ENCODE data around the gene HDGFL2. TPM values are rescaled to one million over a fixed set of nuclear protein-coding genes. Genes with fewer than 3 reads are reported as not detected.

The HDGFL2 gene
- total RNA-seq, 1 donor from 2014 or later = 43.8 TPM

DNA sequence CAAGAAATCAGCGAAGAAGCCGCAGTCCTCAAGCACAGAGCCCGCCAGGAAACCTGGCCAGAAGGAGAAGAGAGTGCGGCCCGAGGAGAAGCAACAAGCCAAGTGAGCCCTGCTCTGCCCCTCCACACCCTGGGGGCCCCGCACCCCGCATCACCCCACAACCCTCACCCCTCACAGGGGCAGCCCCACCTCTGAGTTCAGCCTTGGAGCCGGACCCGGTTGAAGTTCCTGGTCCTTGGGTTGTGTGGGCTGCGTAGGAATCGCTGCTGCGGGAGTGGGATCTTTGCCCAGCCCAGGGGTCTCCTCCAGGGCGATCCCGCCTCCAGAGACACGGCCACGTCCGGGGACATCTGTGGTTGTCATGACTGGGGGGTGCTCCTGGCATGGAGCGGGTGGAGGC is 24.2 kb downstream of the HDGFL2 start:
- DNase-seq (ENCODE audit: low read depth) = no peak

DNA sequence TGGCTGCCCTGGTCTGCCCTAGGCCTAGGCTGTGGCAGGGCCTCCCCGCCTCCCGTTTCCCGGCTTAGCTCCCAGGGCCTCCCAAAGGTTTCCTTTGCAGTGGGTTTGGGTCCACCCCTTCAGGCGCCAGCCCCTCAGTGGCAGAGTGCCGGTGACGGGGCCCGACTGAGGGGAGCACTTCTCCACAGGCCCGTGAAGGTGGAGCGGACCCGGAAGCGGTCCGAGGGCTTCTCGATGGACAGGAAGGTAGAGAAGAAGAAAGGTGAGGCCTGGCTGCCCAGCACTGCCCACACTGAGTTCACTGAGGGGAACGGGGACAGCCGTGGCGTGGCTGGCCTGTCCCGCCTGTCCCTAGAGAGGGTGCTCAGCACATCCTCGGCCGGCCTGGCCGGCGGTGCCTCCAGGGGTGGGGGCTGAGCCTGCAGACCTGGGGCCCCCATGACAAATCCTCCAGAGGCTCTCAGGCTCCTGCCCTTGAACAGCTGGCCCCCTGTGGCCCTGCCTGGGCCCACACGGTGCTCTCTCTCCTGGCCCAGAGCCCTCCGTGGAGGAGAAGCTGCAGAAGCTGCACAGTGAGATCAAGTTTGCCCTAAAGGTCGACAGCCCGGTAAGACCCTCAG is 25.8 kb downstream of the HDGFL2 start:
- no peak for DNase-seq (ENCODE audit: low read depth)

DNA sequence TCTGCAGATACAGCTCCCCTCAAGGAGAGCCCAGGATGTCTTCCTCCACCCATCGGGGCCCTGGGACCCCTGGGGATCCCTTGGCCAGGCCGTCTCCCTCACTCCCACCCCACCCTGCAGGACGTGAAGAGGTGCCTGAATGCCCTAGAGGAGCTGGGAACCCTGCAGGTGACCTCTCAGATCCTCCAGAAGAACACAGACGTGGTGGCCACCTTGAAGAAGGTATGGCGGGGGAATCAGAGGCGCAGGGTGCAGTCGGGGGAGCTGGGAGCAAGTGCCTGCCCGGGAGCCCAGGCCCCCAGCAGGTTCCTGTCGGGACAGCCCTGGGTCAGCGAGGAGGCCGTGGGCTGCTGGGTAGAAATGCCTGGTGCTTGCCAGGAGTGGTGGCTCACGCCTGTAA is 26.6 kb downstream of the HDGFL2 start:
- no peak for DNase-seq (ENCODE audit: low read depth)

DNA sequence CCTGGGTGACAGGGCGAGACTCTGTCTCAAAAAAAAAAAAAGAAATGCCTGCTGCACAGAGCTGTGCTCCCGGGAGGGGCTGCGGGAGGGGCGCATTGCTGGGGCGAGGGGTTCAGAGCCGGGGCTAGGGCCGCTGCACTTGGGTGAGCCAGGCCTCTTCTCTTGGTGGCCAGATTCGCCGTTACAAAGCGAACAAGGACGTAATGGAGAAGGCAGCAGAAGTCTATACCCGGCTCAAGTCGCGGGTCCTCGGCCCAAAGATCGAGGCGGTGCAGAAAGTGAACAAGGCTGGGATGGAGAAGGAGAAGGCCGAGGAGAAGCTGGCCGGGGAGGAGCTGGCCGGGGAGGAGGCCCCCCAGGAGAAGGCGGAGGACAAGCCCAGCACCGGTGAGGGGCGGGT is 27.2 kb downstream of the HDGFL2 start:
- no peak for DNase-seq (ENCODE audit: low read depth)

DNA sequence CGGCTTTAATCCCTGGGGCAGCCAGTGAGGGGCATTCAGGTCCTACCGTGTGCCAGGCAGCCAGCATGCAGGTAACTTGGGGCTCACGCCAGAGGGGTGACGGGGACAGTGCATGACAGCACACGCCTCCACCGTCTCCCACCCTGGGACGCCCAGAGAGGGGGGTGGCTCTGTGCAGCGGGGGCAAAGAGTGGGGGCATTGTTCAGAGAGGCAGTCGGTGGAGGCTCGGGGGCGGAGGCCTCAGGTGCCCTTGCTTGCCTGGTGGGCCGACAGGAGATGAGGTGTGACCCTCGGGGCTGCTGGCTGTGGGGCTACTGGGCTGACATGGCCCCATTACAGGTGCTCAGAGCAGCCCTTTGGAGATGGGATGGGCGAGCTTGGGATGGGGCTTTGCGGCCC is 27.8 kb downstream of the HDGFL2 start:
- DNase-seq (ENCODE audit: low read depth) = no peak

DNA sequence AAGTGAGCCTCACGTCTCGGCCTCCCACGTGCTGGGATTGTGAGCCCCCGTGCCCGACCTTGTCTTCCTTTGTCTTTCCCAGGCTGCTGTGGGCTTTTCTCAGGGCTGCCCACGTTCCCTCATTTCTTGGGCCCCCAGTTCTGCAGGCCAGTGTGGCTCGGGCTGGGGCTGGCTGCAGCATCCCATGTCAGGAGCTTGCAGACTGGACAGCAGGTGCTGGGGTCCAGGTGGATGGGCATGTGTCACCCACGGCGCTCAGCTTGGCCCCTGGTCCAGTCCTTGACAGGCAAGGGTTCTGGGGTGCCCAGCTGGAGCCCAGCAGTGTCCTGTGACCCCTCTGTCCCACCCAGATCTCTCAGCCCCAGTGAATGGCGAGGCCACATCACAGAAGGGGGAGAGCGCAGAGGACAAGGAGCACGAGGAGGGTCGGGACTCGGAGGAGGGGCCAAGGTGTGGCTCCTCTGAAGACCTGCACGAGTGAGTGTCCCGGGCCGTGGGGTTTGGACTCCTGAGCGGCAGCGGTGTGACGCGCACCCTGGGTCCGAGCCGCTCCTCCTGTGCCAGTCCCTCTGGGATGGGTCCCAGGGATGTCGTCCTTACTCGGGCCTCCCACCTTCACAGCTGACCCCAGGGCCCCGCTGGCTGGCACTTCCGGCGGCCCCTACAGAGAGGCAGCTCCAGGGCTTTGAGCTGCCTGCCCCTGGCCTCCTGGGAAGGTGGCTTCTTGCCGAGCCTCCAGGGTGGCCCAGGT is 28.9 kb downstream of the HDGFL2 start:
- no peak for DNase-seq (ENCODE audit: low read depth)

DNA sequence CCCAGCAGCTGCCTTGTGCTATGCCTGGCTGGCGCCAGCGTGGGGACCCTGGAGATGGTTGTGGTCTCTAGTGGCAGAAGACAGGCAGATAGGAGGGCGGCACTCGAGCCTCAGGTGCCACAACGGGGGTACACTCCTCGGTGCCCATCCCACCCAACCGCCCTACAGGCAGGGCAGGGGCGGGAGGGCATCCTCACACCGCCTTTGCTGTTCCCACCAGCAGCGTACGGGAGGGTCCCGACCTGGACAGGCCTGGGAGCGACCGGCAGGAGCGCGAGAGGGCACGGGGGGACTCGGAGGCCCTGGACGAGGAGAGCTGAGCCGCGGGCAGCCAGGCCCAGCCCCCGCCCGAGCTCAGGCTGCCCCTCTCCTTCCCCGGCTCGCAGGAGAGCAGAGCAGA is 29.6 kb downstream of the HDGFL2 start:
- no peak for DNase-seq (ENCODE audit: low read depth)

DNA sequence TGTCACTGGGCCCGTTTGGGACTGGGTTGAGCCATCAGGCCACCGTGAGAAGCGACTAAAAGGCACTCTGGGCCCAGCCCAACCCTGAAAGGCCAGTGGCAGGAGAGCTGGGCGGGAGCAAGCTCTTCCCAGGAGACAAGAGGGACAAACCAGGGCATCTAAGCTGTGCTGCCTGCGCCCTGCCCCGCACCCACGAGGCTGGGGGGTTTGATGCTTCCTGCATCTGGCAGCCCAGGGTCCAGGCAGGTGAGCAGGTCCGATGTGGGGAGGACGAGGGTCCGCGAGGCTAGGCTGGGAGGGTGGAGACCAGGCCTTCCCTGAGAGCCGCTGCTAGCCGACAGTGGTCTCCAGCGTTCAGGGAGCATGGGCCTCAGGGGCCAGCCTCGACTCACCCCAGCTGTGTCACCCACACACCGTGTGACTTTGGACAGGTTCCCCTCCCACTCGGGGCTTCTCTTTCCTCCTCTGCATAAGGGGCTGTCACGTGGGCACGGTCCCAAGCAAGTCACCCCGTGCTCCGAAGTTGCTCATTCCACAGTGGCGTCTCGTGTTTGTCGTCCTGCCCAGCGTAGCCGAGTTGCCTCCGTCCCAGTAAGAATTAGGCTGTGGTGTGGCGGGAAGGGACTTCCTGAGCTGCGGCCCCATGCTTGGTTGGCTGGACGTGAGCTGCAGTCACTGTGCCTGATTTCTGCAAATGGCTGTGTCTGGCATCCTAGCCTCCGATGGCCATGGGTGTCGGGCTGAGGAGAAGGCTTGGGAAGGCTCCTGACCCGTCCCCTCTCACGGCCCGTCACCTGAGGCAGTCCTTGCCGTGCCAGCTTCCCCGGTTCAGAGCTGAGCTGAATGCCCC is 30.4 kb downstream of the HDGFL2 start:
- DNase-seq (ENCODE audit: low read depth) = no peak

DNA sequence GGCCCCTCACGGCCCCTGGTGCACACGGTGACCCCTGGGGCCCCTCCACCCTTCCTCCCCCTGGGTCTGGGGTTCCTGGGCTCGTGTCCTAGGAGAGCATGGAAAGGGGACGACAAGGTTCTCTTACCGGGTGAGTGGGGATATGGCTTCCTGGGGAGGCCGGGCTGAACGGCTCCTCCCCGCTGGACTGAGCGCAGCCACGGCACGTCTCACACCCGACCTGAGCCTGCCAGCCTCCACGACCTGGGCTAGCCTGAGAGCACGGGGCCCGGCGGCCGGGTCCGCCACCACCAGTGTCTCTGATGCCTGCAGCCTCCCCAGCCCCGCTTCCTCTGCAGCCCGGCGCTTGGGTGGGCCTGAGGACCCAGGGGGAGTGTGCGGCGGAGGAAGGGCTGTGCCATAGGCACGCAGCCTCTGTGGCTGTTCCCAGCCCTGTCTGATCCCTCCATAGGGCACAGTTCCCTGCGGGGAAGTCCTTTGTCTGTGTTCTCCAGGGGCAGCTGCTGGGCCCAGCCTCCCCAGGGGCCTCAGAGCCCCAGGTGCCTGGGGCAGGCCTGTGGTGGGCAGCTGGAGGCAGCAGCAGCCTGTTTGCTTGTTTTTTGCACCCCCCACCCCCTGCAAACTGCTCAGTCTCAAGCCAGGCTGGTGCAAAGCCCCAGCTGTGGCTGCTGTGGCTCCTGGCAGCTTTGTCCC is 31.2 kb downstream of the HDGFL2 start:
- DNase-seq (ENCODE audit: low read depth) = peak; percentile 18

DNA sequence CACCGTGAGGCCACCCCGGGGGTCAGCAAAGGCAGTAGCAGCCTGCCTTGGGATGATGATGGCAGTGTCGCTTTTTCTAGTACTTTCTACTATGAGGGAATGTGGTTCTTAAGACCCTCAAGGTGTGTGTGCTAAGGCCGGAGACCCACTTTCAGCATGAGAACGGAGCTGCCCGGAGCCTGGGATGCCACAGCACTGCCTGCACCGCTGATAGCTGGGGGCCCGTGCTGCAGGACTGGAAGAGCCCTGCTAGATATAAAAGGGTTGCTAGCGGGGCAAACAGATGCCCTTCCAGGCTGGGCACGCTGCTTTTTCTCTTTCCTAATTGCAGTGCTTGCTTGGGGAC is 31.7 kb downstream of the HDGFL2 start:
- DNase-seq (ENCODE audit: low read depth) = no peak

DNA sequence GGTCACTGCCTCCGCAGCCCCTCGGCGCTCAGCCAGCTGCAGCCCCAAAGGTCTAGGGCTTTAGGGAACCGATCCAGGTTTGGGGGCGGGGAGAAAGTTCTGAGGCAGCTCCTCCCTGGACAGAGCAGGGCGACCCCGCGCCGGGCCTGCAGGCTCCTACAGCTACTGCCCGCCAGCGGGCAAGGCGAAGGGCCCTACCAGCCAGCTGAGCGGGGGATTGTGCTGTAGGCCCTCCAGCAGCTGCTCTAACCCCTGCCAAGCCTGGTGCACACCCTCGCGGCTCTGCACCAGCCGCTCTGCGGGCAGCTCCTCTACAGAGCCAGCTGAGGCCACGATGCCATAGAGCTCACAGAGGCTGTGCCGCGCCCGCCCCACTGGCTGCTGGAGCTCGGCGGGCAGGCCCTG is 32.2 kb downstream of the HDGFL2 start:
- peak; percentile 75 for DNase-seq (ENCODE audit: low read depth)

DNA sequence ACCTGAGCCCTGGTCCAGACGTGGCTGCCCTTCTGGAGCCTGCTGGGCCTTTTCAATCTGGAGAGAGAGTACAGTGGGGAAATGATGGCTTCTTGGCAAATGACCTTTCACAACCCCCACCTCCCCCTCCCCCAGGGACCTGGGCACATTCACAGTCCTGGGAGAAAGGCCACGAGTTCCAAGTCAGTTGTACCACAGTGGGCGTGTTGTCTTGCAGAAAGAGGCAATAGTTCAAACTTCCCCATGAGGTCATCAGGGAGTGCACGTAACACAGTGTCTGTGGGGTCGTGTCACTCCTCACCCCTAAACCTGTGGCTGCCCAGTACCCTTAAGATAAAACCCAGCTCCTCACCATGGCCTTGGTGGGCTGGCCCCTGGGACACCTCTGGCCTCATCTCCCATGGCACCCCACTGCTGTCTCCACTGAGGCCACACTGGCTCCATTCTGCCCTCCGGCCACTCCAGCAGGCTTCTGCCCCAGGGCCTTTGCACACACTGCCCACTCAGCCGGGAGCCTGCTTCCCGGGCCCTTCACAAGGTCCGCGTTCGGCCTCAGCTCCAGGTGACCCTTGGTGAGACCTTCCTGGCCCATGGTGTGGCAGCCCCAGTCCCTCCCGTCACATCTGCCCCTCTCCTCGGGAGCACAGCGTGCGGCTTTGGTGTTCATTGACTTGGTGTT is 32.9 kb downstream of the HDGFL2 start:
- DNase-seq (ENCODE audit: low read depth) = no peak

DNA sequence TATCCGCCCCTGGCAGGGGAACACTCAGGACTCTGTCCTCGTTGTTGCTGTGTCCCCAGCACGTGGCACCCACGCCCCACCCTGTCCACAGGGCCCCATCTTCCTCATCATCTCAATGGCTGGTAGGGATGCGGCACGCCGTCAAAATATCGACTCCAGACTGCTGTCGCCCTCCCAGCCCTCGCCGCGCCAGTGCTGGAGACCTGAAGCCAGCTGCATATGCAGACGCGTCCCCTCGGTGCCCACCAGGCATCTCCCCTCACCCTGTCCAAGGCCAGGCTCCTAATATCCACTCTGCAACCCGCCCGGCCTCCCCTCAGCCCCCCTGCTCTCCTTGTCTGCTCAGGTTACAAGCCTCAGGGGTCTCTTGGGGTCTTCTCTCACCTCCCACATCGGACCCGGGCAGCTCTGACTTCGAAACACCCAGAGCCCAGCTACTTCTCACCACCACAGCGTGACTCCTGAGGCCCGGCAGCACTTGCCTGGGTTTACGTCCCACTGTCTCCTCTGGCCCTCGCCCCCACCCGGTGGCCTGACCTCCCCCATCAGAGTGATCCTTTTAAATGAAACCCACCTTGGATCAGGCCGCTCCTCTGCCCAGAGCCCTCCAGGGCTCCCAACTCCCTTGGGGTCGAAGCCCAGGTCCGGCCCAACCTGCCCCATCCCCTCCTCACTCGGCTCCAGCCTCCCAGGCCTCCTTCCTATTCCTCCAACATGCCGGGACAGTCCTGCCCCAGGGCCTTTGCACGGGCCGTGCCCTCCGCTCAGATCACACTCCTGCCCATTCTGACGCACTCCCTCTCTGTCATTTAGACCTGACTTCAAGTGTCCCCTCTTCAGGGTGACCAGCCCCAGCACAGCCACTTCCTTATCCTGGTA is 33.7 kb downstream of the HDGFL2 start:
- no peak for DNase-seq (ENCODE audit: low read depth)

DNA sequence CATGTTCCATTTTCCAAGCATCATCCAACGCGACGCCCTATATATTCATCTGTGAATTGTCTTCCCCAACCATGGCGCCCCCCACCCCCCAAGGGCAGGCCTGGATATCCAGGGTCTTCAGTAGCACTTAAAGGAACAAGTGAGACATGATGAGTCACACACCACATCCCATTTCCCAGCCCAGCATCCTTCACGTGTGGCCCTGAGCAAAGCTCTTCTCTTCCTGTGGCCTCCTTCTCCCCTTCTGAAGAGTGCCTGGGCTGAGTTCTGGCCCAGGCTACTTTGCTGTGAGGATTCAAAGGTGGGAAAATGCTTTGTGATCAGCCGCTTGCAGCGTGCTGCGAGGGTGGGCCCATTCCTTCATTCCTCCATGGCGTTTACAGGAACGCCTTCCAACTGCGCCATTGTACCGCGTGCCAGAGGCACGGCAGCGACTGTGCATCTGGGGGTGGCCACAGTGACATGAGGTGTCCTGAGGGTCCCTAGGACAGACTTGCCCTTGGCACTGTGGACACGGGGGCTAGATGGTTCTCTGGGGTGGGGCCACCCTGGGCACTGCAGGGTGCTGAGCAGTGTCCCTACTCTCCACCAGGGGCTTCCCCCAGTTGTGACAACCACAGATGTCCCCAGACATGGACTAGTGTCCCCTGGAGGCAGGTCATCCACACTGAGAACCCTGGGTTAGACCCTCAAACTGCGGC is 34.5 kb downstream of the HDGFL2 start:
- DNase-seq (ENCODE audit: low read depth) = no peak

DNA sequence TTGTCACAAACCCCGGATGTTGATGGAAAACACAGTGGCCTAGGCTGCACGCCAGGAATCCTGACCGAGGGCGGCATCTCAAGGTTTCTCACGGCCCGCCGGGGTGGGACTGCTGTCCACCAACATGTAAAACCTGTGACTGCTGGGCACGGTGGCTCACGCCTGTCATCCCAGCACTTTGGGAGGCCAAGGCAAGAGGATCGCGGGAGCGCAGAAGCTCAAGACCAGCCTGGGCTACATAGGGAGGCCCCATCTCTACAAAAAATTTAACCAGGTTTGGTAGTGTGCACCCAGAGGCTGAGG is 35.0 kb downstream of the HDGFL2 start:
- no peak for DNase-seq (ENCODE audit: low read depth)

DNA sequence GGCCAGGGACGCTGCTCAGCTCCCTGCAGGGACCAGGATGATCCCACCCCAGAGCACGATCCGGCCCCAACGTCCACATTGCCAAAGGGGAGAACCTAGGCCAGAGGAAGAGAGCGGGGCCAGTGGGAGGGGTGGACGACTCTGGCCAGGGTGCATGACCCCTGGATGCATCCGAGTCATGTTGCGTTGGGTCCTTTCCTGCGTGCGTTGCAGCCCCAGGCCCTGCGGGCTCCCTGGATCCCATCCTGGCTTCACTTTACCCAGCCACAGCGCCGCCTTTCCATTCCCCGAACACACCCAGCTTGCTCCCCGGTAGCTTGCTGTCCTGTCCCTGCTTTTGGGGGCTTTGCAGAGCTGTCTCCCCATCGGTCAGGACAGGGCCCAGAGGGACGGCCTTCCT is 35.7 kb downstream of the HDGFL2 start:
- DNase-seq (ENCODE audit: low read depth) = no peak

DNA sequence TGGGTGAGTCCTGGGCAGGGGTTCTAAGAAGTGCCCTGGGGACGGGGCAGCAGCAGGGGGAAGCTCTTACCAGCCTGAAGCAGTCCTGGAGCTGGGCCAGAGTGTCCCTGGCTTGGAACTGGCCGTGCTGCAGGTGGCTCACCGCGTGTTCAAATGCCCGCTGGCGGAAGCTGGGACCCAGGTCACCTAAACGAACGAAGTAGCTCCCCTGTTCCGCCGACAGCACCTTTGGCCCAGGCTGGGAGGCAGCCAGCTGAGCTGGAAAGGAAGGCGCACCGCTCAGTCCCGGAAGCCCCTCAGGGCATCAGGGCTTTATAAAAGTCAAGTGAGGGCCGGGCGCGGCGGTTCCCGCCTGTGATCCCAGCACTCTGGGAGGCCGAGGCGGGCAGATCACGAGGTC is 36.6 kb downstream of the HDGFL2 start:
- no peak for DNase-seq (ENCODE audit: low read depth)

DNA sequence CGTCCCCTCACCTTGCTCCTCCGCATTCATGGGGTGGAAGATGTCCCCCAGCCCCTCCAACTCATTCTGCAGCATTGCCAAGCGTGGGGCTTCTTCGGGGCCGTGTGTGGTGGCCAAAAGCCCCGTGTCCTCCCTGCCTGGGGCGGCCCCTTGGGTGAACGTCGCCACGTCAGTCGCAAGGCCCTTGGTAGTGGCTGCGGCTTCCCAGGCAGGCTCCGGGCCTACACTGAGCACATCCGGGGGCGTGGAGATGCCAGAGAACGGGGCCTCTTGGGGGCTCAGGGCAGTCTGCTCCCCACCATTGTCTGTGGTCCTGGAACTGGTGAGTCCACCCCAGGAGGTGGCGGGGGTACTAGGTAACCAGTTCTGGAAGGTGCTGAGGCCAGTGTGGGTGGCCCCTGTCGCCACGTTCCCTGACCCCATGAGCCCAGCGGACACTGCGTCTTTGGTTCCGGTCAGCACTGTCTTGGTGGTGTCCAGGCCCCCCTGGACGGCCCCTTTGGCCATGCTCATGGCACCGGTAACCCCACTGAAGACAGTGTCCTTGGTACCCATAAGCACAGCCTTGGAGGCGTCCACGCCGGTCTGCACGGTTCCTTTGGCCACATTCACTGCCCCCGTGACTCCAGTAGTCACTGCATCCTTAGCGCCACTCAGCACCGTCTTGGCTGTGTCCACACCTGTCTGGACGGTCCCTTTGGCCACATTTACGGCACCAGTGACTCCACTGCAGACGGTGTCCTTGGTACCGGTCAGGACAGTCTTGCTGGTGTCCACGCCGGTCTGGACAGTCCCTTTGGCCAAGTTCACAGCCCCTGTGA is 38.5 kb downstream of the HDGFL2 start:
- DNase-seq (ENCODE audit: low read depth) = no peak
